IMR-90 (cell line): ENCODE data around the gene MPC2. TPM values are rescaled to one million over a fixed set of nuclear protein-coding genes. Genes with fewer than 3 reads are reported as not detected.

Experiments
- ATAC-seq: fragments of 200-7000 bp; cut with Tn5 transposase; 2 replicates; pipeline ENCODE4 v1.9.1; 2020; ENCODE audit warnings: low read depth, mild to moderate bottlenecking, moderate library complexity
- BruUV-seq: library from RNA; stranded (reverse); fragments of 400-500 nt; replicated peaks from 2 replicates; lab custom pipeline; 2021; lab: Mats Ljungman, UMichigan
- CTCF ChIA-PET: fragments of 300-600 bp; formaldehyde crosslinking; extraction: SDS; loops from one replicate; lab custom pipeline; 2021; ENCODE audit warnings: antibody characterized with exemption; lab: Yijun Ruan, JAX
- POLR2A ChIA-PET: fragments of 300-600 bp; sonication (Branson Sonifier 250); formaldehyde crosslinking; loops from one replicate; lab custom pipeline; 2022; ENCODE audit warnings: antibody characterized with exemption; ENCODE audit not compliant: unreplicated experiment; lab: Charles Lee
- DNase-seq: peaks from one replicate; pipeline ENCODE4 v3.0.0; 2013
- H2AFZ ChIP-seq: replicated peaks from 2 replicates; pipeline ENCODE3; 2013; ENCODE audit warnings: low read length, mild to moderate bottlenecking; ENCODE audit not compliant: poor library complexity
- H2AK5ac ChIP-seq: 2 replicates; pipeline ENCODE4 v1.6.1; 2013; ENCODE audit warnings: low read depth, low read length, inconsistent platforms
- H2AK9ac ChIP-seq: replicated peaks from 2 replicates; pipeline ENCODE3; 2013; ENCODE audit warnings: mild to moderate bottlenecking, low read depth, low read length, moderate library complexity; ENCODE audit not compliant: poor library complexity
- H2BK120ac ChIP-seq: 2 replicates; pipeline ENCODE4 v1.6.1; 2013; ENCODE audit warnings: low read depth, low read length, inconsistent platforms
- H2BK15ac ChIP-seq: 3 replicates; pipeline ENCODE4 v1.6.1; 2013; ENCODE audit warnings: low read depth, low read length, inconsistent platforms
- H2BK20ac ChIP-seq: 2 replicates; pipeline ENCODE4 v1.6.1; 2013; ENCODE audit warnings: low read depth, mild to moderate bottlenecking, inconsistent platforms, low read length, moderate library complexity
- H2BK5ac ChIP-seq: 2 replicates; pipeline ENCODE4 v1.6.1; 2013; ENCODE audit warnings: mild to moderate bottlenecking, low read depth, low read length, inconsistent platforms; ENCODE audit not compliant: poor library complexity, severe bottlenecking
- H3K14ac ChIP-seq: replicated peaks from 2 replicates; pipeline ENCODE4 v1.6.1; 2013; ENCODE audit warnings: low read depth, low read length, inconsistent platforms
- H3K18ac ChIP-seq: 2 replicates; pipeline ENCODE4 v1.6.1; 2013; ENCODE audit warnings: low read depth, low read length, control low read depth
- H3K23ac ChIP-seq: 2 replicates; pipeline ENCODE4 v1.6.1; 2013; ENCODE audit warnings: low read depth, low read length, inconsistent platforms
- H3K27ac ChIP-seq: 2 replicates; pipeline ENCODE4 v1.5.1; 2013; ENCODE audit warnings: mild to moderate bottlenecking, control low read depth, low read length; ENCODE audit not compliant: insufficient read depth
- H3K27me3 ChIP-seq: 2 replicates; pipeline ENCODE4 v1.6.1; 2013; ENCODE audit warnings: low read length; ENCODE audit not compliant: control insufficient read depth, insufficient read depth
- H3K36me3 ChIP-seq: 2 replicates; pipeline ENCODE4 v1.6.1; 2013; ENCODE audit warnings: low read length, mixed read lengths; ENCODE audit not compliant: control insufficient read depth, insufficient read depth
- H3K4ac ChIP-seq: 2 replicates; pipeline ENCODE4 v1.6.1; 2013; ENCODE audit warnings: low read depth, low read length, inconsistent platforms
- H3K4me1 ChIP-seq: 2 replicates; pipeline ENCODE4 v1.6.1; 2013; ENCODE audit warnings: low read length, mixed read lengths; ENCODE audit not compliant: control insufficient read depth, insufficient read depth
- H3K4me2 ChIP-seq: 2 replicates; pipeline ENCODE4 v1.6.1; 2013; ENCODE audit warnings: low read depth, mild to moderate bottlenecking, control low read depth, low read length, moderate library complexity
- H3K4me3 ChIP-seq: 2 replicates; pipeline ENCODE4 v1.5.1; 2013; ENCODE audit warnings: low read depth, mild to moderate bottlenecking, control low read depth, low read length, moderate library complexity; ENCODE audit not compliant: insufficient read depth
- H3K56ac ChIP-seq: 2 replicates; pipeline ENCODE4 v1.6.1; 2013; ENCODE audit warnings: low read length, inconsistent platforms; ENCODE audit not compliant: insufficient read depth; ENCODE audit errors: extremely low read depth
- H3K79me1 ChIP-seq, 2 experiments: 2 replicates each; pipeline ENCODE4 v1.6.1; 2013; ENCODE audit warnings: low read length in 2 of 2, inconsistent platforms in 1 of 2, low read depth in 1 of 2
- H3K9ac ChIP-seq: 2 replicates; pipeline ENCODE4 v1.6.1; 2013; ENCODE audit warnings: low read depth, low read length, control low read depth
- H3K9me1 ChIP-seq: 2 replicates; pipeline ENCODE4 v1.6.1; 2013; ENCODE audit warnings: low read length, inconsistent platforms; ENCODE audit not compliant: insufficient read depth
- H3K9me3 ChIP-seq: 2 replicates; pipeline ENCODE4 v1.6.1; 2013; ENCODE audit warnings: low read length; ENCODE audit not compliant: control insufficient read depth, insufficient read depth
- H4K20me1 ChIP-seq: 2 replicates; pipeline ENCODE4 v1.6.1; 2013; ENCODE audit warnings: low read length, inconsistent platforms; ENCODE audit not compliant: insufficient read depth
- H4K5ac ChIP-seq: 2 replicates; pipeline ENCODE4 v1.6.1; 2013; ENCODE audit warnings: mild to moderate bottlenecking, low read depth, low read length, control low read depth
- H4K8ac ChIP-seq, 2 experiments: 2 replicates each; pipeline ENCODE4 v1.6.1; 2013; ENCODE audit warnings: low read depth in 2 of 2, low read length in 2 of 2, control low read depth in 1 of 2, inconsistent platforms in 1 of 2
- H4K91ac ChIP-seq: 2 replicates; pipeline ENCODE4 v1.6.1; 2013; ENCODE audit warnings: low read depth, low read length, inconsistent platforms; ENCODE audit not compliant: insufficient read depth
- CHD1 ChIP-seq: IDR thresholded peaks from 2 replicates; pipeline ENCODE4 v1.6.1; 2012; ENCODE audit warnings: low read depth, low read length, improper control_type of control experiment
- FOS ChIP-seq: fragments of 150-350 bp; IDR thresholded peaks from 2 replicates; pipeline ENCODE4 v1.6.1; 2016; ENCODE audit warnings: low read depth, low read length
- MAZ ChIP-seq: IDR thresholded peaks from 2 replicates; pipeline ENCODE4 v1.6.1; 2012; ENCODE audit warnings: low read depth, mild to moderate bottlenecking, low read length, improper control_type of control experiment, moderate library complexity, borderline replicate concordance
- MXI1 ChIP-seq: IDR thresholded peaks from 2 replicates; pipeline ENCODE4 v1.6.1; 2012; ENCODE audit warnings: low read depth, mild to moderate bottlenecking, low read length, moderate library complexity, borderline replicate concordance
- POLR2A ChIP-seq: IDR thresholded peaks from 2 replicates; pipeline ENCODE4 v1.6.1; 2012; ENCODE audit warnings: mild to moderate bottlenecking, low read depth, low read length
- RCOR1 ChIP-seq: IDR thresholded peaks from 2 replicates; pipeline ENCODE4 v1.6.1; 2012; ENCODE audit warnings: mild to moderate bottlenecking, low read length, improper control_type of control experiment; ENCODE audit not compliant: insufficient replicate concordance
- SMC3 ChIP-seq: fragments of 150-350 bp; IDR thresholded peaks from 2 replicates; pipeline ENCODE4 v1.6.1; 2016; ENCODE audit warnings: low read depth, mild to moderate bottlenecking, antibody characterized with exemption, low read length, moderate library complexity
- WGBS, 2 experiments: methylation state at CpG; one replicate each; pipeline versions ENCODE4 v1.1.5 to v1.1.7; 2013; ENCODE audit warnings: missing lambda C conversion rate in 2 of 2; ENCODE audit not compliant: insufficient read length in 1 of 2; ENCODE audit errors: extremely low coverage in 2 of 2; 5-methylcytosine and 5-hydroxymethylcytosine counted together
- dilution Hi-C: fragments of 300-500 bp; cut with HindIII; formaldehyde crosslinking; loops from one replicate; pipeline ENCODE4 v1.14.3; 2018; ENCODE audit warnings: low sequenced_read_pairs; ENCODE audit not compliant: unreplicated experiment
- in situ Hi-C: fragments of 300-500 bp; cut with MboI; formaldehyde crosslinking; loops from 3 replicates; pipeline ENCODE4 v1.14.3; 2019; ENCODE audit warnings: low sequenced_read_pairs, inconsistent platforms, mixed read lengths
- intact Hi-C: fragments of 100-400 bp; cut with micrococcal nuclease; formaldehyde crosslinking; loops from 2 replicates; pipeline ENCODE4 v1.10.0; 2022
- polyA plus RNA-seq, 3 experiments: library from polyadenylated mRNA; depleted of rRNA; stranded (reverse); fragments of >200 nt; gene quantifications; 2 replicates each; pipeline ENCODE4 v1.2.3, GENCODE V29; 2012; ENCODE audit warnings: low replicate concordance in 1 of 3
- total RNA-seq: library from RNA; depleted of rRNA; stranded (reverse); fragments of >200 nt; gene quantifications from 2 replicates; pipeline ENCODE4 v1.2.3, GENCODE V29; 2012
- TF ChIP-seq, protein P1 (sequence below): conservative IDR thresholded peaks from 2 replicates; pipeline ENCODE4 v1.5.1; 2012; ENCODE audit warnings: mild to moderate bottlenecking, low read depth, low read length, improper control_type of control experiment
- TF ChIP-seq, protein P2 (sequence below): fragments of 150-350 bp; IDR thresholded peaks from 2 replicates; pipeline ENCODE4 v1.6.1; 2016; ENCODE audit warnings: low read depth, mild to moderate bottlenecking, low read length, moderate library complexity, borderline replicate concordance

Gene MPC2
- total and polyA plus RNA-seq, 2 of the 4 experiments (the other 2 are of a cell fraction): 35.0 to 42.9 TPM

DNA sequence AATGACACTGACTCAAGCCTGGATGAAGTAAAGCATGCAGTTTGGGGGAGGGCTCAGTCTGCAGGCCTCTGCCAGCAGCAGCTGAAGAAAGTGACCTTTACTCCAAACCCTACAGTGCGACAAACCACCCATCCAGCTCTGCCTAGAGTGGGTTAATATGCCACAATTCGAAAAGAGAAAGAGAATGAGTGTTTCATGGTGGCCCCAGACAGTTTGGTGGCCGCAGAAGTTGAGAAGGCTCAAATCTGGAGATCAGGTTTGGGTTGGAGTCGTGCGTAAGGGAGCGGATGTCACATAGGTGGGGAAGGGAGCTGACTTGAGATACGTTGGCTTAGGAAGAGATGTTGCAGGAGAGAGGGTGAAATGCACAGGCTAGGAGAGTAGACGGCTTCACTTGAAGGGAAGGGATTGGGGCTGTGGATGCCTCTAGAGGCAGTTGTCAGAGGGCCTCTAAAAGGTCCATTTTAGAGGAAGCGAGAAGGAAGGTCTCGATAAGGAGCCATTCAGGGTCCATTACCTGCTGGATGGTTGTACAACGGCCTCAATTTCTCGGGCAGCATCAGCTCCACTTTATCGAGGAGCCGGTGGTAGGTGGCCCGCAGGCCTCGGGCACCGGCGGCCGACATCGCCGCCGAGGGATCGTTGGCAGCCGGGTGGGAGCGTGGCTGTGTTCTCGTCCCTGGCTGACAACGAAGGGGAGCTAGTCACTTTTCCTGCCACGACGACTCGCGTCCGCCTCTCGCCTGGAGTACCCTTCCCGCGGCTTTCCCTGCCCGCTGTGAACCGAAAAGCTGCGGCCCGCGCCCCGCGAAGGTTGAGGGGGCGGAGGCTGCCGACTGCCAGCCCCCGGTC lies 1.4 kb downstream of the MPC2 start:
- TF ChIP-seq SMC3: no peak
- no peak for TF ChIP-seq CHD1
- peak; percentile 37 for TF ChIP-seq RCOR1
- peak; percentile 79 for TF ChIP-seq POLR2A
- TF ChIP-seq MXI1: 0 out of 2 replicates have a peak, but pooled peaks have one; percentile 61
- TF ChIP-seq MAZ: no peak
- no peak for TF ChIP-seq FOS
- TF ChIP-seq, protein P1, sequence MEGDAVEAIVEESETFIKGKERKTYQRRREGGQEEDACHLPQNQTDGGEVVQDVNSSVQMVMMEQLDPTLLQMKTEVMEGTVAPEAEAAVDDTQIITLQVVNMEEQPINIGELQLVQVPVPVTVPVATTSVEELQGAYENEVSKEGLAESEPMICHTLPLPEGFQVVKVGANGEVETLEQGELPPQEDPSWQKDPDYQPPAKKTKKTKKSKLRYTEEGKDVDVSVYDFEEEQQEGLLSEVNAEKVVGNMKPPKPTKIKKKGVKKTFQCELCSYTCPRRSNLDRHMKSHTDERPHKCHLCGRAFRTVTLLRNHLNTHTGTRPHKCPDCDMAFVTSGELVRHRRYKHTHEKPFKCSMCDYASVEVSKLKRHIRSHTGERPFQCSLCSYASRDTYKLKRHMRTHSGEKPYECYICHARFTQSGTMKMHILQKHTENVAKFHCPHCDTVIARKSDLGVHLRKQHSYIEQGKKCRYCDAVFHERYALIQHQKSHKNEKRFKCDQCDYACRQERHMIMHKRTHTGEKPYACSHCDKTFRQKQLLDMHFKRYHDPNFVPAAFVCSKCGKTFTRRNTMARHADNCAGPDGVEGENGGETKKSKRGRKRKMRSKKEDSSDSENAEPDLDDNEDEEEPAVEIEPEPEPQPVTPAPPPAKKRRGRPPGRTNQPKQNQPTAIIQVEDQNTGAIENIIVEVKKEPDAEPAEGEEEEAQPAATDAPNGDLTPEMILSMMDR: no peak
- TF ChIP-seq, protein P2, sequence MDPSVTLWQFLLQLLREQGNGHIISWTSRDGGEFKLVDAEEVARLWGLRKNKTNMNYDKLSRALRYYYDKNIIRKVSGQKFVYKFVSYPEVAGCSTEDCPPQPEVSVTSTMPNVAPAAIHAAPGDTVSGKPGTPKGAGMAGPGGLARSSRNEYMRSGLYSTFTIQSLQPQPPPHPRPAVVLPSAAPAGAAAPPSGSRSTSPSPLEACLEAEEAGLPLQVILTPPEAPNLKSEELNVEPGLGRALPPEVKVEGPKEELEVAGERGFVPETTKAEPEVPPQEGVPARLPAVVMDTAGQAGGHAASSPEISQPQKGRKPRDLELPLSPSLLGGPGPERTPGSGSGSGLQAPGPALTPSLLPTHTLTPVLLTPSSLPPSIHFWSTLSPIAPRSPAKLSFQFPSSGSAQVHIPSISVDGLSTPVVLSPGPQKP: no peak
- Histone ChIP-seq H3K4me3 (peak overlapping the region; percentile 98), H4K20me1 (peaks cover 19% of the 10 kb centered on the region; the same call in 1 of the 2 replicates), H4K91ac (peak overlapping the region; percentile 37), H3K56ac (peak overlapping the region; percentile 76), H3K79me1 (peaks cover 2 to 34% of the 10 kb centered on the region in 2 experiments; a peak in 2 of 4 replicates), H2BK20ac (0 out of 2 replicates have a peak overlapping the region, but pooled peaks have one; percentile 15), H3K27me3 (no peaks in the 10 kb centered on the region), H3K14ac (peak overlapping the region; percentile 76), H2AK9ac (peak overlapping the region; percentile 99), H3K18ac (peak overlapping the region; percentile 51), H3K4me2 (peak overlapping the region; percentile 95), H3K4me1 (no peaks in the 10 kb centered on the region), H4K8ac (peak overlapping the region; percentile 8 to 43; a peak in 2 of 4 replicates), H3K23ac (peak overlapping the region; percentile 80), H2AK5ac (peak overlapping the region; percentile 65), H2BK120ac (peak overlapping the region; percentile 37), H3K9me3 (no peaks in the 10 kb centered on the region), H2BK5ac (peak overlapping the region; percentile 58), H3K27ac (peak overlapping the region; percentile 85), H4K5ac (peak overlapping the region; percentile 14), H3K9me1 (no peaks in the 10 kb centered on the region), H3K9ac (peak overlapping the region; percentile 90), H3K4ac (peak overlapping the region; percentile 73), H3K36me3 (no peaks in the 10 kb centered on the region; the same call in 1 of the 2 replicates), H2BK15ac (peak overlapping the region; percentile 27; the same call in 1 of the 3 replicates), H2AFZ (peak overlapping the region; percentile 99)
- in situ Hi-C loops (no loop called here), intact Hi-C loops (loop anchor here (1.0 to 5.0 kb wide), 7 partner anchors 31 to 292 kb away; partner anchors contain the start of gene SFT2D2), dilution Hi-C loops (no loop called here)
- 1% methylated on average over 20 of the region's 45 CpGs; no CpG with 5 or more reads in 1 of the 2 experiments for WGBS, 2 experiments
- ChIA-PET CTCF (interaction anchor here (0.7 to 2.1 kb wide), 2 partner anchors 69 to 147 kb away, joined by 3 to 7 read pairs; no protein-coding TSS in a partner anchor), POLR2A (interaction anchor here (0.8 kb wide), 1 partner anchor 8 kb away, joined by 3 read pairs; no protein-coding TSS in a partner anchor)
- DNase-seq (peak; percentile 65), ATAC-seq (peak; percentile 7)
- BruUV-seq: TSS peak; percentile 62
